C4-2B (cell line): ENCODE data around the gene AARS1.
"Not testable (repeated sequence)": the region's sequence is repeated elsewhere in the genome, so short reads cannot be mapped to it uniquely, and the experiment has no call there.

Experiments used
- H3K27ac ChIP-seq: fragments of 450-650 bp; 2 replicates; pipeline ENCODE4 v1.5.1; 2017

Gene AARS1

GRCh38 chr16:70203508-70203907 lies 85.8 kb downstream of the AARS1 start:
- not testable (repeated sequence) for H3K27ac ChIP-seq
